ENCODE measurements around the gene CFAP20DC.
"Not testable (repeated sequence)": the region's sequence is repeated elsewhere in the genome, so short reads cannot be mapped to it uniquely, and the experiment has no call there.

DNA sequence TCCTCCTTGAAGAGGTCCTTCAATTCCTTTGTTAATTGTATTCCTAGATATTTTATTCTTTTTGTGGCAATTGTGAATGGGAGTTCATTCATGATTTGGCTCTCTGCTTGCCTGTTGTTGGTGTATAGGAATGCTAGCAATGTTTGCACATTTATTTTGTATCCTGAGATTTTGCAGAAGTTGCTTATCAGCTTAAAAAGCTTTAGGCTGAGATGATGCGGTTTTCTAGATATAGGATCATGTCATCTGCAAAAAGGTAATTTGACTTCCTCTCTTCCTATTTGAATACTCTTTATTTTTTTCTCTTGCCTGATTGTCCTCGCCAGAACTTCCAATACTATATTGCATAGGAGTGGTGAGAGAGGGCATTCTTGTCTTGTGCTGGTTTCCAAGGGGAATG lies 157.3 kb downstream of the CFAP20DC start:
- TF ChIP-seq, protein P1, sequence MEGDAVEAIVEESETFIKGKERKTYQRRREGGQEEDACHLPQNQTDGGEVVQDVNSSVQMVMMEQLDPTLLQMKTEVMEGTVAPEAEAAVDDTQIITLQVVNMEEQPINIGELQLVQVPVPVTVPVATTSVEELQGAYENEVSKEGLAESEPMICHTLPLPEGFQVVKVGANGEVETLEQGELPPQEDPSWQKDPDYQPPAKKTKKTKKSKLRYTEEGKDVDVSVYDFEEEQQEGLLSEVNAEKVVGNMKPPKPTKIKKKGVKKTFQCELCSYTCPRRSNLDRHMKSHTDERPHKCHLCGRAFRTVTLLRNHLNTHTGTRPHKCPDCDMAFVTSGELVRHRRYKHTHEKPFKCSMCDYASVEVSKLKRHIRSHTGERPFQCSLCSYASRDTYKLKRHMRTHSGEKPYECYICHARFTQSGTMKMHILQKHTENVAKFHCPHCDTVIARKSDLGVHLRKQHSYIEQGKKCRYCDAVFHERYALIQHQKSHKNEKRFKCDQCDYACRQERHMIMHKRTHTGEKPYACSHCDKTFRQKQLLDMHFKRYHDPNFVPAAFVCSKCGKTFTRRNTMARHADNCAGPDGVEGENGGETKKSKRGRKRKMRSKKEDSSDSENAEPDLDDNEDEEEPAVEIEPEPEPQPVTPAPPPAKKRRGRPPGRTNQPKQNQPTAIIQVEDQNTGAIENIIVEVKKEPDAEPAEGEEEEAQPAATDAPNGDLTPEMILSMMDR (IDR thresholded peaks at IDR 0.05 in 4 of 5, conservative IDR thresholded peaks at IDR 0.05 in 1 of 5) = not testable (repeated sequence)
- TF ChIP-seq POLR2A (IDR thresholded peaks at IDR 0.05) = not testable (repeated sequence)

Data from gastrocnemius medialis (tissue), 4 donors.